Esophagus (tissue), 2 donors: ENCODE results near the gene GPI. TPM values are rescaled to one million over a fixed set of nuclear protein-coding genes. Genes with fewer than 3 reads are reported as not detected.
"Not testable (repeated sequence)": the region's sequence is repeated elsewhere in the genome, so short reads cannot be mapped to it uniquely, and the experiment has no call there.

ENCODE experiments used
- H3K27ac ChIP-seq, 2 donors: one replicate each; pipeline ENCODE4 v1.5.1; 2013; ENCODE audit warnings: low read depth in 2 of 2, mild to moderate bottlenecking in 2 of 2, inconsistent platforms in 1 of 2, low read length in 1 of 2, moderate library complexity in 1 of 2
- H3K27me3 ChIP-seq, 2 donors: one replicate each; pipeline ENCODE4 v1.6.1; 2013; ENCODE audit warnings: low read length in 2 of 2, control low read depth in 1 of 2, mild to moderate bottlenecking in 1 of 2; ENCODE audit not compliant: insufficient read depth in 2 of 2, control insufficient read depth in 1 of 2
- H3K36me3 ChIP-seq, 2 donors: one replicate each; pipeline ENCODE4 v1.6.1; 2013; ENCODE audit warnings: low read length in 1 of 2; ENCODE audit not compliant: control insufficient read depth in 2 of 2, insufficient read depth in 2 of 2
- H3K4me1 ChIP-seq, 2 donors: one replicate each; pipeline ENCODE4 v1.6.1; 2013; ENCODE audit warnings: low read length in 1 of 2; ENCODE audit not compliant: control insufficient read depth in 2 of 2, insufficient read depth in 2 of 2
- H3K4me3 ChIP-seq, 2 donors: one replicate each; pipeline ENCODE4 v1.5.1; 2013; ENCODE audit warnings: low read length in 2 of 2, mild to moderate bottlenecking in 2 of 2, low read depth in 1 of 2, moderate library complexity in 1 of 2
- H3K9me3 ChIP-seq, 2 donors: one replicate each; pipeline ENCODE4 v1.6.1; 2013; ENCODE audit warnings: mild to moderate bottlenecking in 2 of 2, low read depth in 1 of 2, low read length in 1 of 2, moderate library complexity in 1 of 2; ENCODE audit not compliant: control insufficient read depth in 2 of 2, insufficient read depth in 1 of 2
- WGBS, 2 donors: extraction: QIAGEN DNeasy Blood & Tissue Kit; methylation state at CpG; one replicate each; pipeline ENCODE4 v1.1.7; 2013; 5-methylcytosine and 5-hydroxymethylcytosine counted together
- polyA plus RNA-seq, 2 donors: library from polyadenylated mRNA; stranded (reverse); fragments of 200-250 nt; gene quantifications; one replicate each; pipeline ENCODE4 v1.2.3, GENCODE V29; 2013
- donor health status: healthy with polysubstance abuse.
- donor health status: Bipolar disorder and iron deficiency.

Gene GPI
- polyA plus RNA-seq, 2 donors = 64.3 to 125 TPM

DNA sequence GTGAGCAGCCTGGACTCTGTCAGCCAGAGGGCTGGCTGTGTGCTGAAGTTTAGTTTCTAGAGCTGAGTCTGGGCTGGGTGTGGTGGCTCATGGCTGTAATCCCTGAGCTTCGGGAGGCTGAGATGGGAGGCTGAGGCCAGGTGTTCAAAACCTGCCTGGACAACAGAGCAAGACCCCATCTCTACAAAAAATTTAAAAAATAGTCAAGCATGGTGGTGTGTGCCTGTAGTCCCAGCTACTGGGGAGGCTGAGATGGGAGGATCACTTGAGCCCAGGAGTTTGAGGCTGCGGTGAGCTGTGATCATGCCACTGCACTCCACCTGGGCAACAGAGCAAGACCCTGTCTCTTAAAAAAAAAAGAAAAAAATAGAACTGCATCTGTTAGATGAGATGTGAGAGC, 23.7 kb downstream of the GPI start:
- peaks cover 13 to 64% of the 10 kb centered on the region in 2 donors for H3K36me3 ChIP-seq
- WGBS, 2 donors = 98% methylated on average over 2 of the region's 2 CpGs
- H3K27me3 ChIP-seq = not testable (repeated sequence)

DNA sequence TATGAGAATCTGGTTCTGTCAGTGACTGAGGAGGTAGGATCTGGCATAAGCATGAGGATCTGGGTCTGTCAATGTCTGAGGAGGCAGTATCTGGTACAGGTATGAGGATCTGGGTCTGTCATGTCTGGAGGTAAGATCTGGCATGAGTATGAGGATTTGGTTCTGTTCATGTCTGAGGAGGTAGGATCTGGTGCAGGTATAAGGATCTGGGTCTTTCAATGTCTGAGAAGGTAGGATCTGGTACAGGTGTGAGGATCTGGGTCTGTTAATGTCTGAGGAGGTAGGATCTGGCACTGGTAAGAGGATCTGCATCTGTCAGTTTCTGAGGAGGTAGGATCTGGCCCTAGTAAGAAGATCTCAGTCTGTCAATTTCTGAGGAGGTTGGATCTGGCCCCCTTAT, 26.8 kb downstream of the GPI start:
- Histone ChIP-seq H3K4me3 (no peak overlapping the region), H3K4me1 (no peaks in the 10 kb centered on the region), H3K36me3 (peaks cover 17 to 74% of the 10 kb centered on the region in 2 donors), H3K9me3 (no peaks in the 10 kb centered on the region), H3K27ac (no peak overlapping the region), H3K27me3 (no peaks in the 10 kb centered on the region)

More for the DNA sequence above, 23.7 kb downstream of the GPI start:
- H3K27ac ChIP-seq, H3K4me1 ChIP-seq, H3K4me3 ChIP-seq, H3K9me3 ChIP-seq: not testable (repeated sequence)

DNA sequence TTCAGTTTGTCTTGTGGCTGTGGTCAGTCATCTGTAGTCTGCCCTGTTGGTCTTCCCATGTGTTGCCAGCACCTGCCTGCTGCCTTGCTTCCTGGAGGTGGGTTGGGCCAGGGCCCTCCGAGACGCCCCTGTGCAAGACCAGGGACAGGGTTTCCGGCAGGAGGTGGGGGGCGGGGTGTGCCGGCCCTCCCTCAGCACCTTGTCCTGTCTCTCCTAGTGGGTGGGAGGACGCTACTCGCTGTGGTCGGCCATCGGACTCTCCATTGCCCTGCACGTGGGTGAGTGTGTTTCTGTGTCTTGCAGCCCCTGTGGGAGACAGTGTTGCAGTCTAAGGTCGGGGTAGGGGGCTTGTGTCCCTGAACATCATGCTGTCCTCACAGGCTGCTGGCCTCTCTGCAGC, 28.0 kb downstream of the GPI start:
- Histone ChIP-seq H3K27me3 (no peaks in the 10 kb centered on the region), H3K27ac (no peak overlapping the region), H3K4me1 (no peaks in the 10 kb centered on the region), H3K36me3 (peaks cover 23 to 70% of the 10 kb centered on the region in 2 donors), H3K9me3 (no peaks in the 10 kb centered on the region), H3K4me3 (no peak overlapping the region)
- 82 to 85% methylated on average over 11 of the region's 11 CpGs for WGBS, 2 donors

GRCh38 chr19:34393629-34394028, 28.6 kb downstream of the GPI start:
- Histone ChIP-seq H3K9me3 (no peaks in the 10 kb centered on the region), H3K4me3 (no peak overlapping the region), H3K36me3 (peaks cover 25 to 66% of the 10 kb centered on the region in 2 donors), H3K27ac (no peak overlapping the region), H3K4me1 (no peaks in the 10 kb centered on the region), H3K27me3 (no peaks in the 10 kb centered on the region)
- 87 to 91% methylated on average over 14 of the region's 14 CpGs for WGBS, 2 donors

- Histone ChIP-seq H3K4me1 (no peaks in the 10 kb centered on the region), H3K27ac (no peak overlapping the region), H3K9me3 (no peaks in the 10 kb centered on the region), H3K4me3 (no peak overlapping the region), H3K36me3 (peaks cover 17 to 53% of the 10 kb centered on the region in 2 donors), H3K27me3 (no peaks in the 10 kb centered on the region)
- 95 to 98% methylated on average over 1 of the region's 1 CpG for WGBS, 2 donors
These were observed 32.9 kb downstream of the GPI start for GRCh38 chr19:34397853-34398252.

DNA sequence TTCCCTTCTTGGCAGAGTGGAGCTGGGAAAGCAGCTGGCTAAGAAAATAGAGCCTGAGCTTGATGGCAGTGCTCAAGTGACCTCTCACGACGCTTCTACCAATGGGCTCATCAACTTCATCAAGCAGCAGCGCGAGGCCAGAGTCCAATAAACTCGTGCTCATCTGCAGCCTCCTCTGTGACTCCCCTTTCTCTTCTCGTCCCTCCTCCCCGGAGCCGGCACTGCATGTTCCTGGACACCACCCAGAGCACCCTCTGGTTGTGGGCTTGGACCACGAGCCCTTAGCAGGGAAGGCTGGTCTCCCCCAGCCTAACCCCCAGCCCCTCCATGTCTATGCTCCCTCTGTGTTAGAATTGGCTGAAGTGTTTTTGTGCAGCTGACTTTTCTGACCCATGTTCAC, 34.9 kb downstream of the GPI start:
- peaks cover 13 to 36% of the 10 kb centered on the region in 2 donors for H3K36me3 ChIP-seq
- H3K4me3 ChIP-seq = no peak overlapping the region
- H3K4me1 ChIP-seq = no peaks in the 10 kb centered on the region
- H3K27ac ChIP-seq = no peak overlapping the region
- WGBS, 2 donors = 89 to 91% methylated on average over 9 of the region's 9 CpGs
- H3K27me3 ChIP-seq = no peaks in the 10 kb centered on the region
- no peaks in the 10 kb centered on the region for H3K9me3 ChIP-seq

- not testable (repeated sequence) for H3K4me1 ChIP-seq, H3K9me3 ChIP-seq, H3K27me3 ChIP-seq, H3K27ac ChIP-seq, H3K4me3 ChIP-seq
- peaks cover 13 to 29% of the 10 kb centered on the region in 2 donors for H3K36me3 ChIP-seq
- WGBS, 2 donors = 96 to 98% methylated on average over 8 of the region's 8 CpGs
These were observed 35.8 kb downstream of the GPI start for GRCh38 chr19:34400844-34401243.

GRCh38 chr19:34402074-34402600, 37.1 kb downstream of the GPI start:
- Histone ChIP-seq H3K4me3 (no peak overlapping the region), H3K36me3 (peaks cover 8 to 19% of the 10 kb centered on the region in 2 donors), H3K27me3 (no peaks in the 10 kb centered on the region), H3K4me1 (no peaks in the 10 kb centered on the region), H3K9me3 (no peaks in the 10 kb centered on the region), H3K27ac (no peak overlapping the region)
- 78% methylated on average over 8 of the region's 8 CpGs for WGBS, 2 donors

DNA sequence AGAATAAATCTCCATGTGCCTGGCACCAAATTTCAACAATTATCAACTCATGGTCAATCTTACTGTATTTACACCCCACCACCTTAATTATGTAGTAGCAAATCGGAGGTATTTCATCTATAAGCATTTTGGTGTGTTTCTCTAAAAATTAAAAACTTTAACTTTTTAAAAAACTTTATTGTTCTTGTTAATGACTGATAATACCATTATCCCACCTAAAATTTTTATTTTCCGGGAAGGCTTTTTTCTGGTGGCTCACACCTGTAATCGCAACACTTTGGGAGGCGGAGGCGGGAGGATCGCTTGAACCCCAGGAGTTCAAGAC, 38.8 kb downstream of the GPI start:
- peak overlapping the region; percentile 84 to 96 for H3K4me3 ChIP-seq
- no peaks in the 10 kb centered on the region for H3K27me3 ChIP-seq
- H3K9me3 ChIP-seq = no peaks in the 10 kb centered on the region
- H3K27ac ChIP-seq = no peak overlapping the region
- H3K36me3 ChIP-seq = peaks cover 0 to 16% of the 10 kb centered on the region in 2 donors
- WGBS, 2 donors = 24 to 31% methylated on average over 6 of the region's 6 CpGs
- H3K4me1 ChIP-seq = no peaks in the 10 kb centered on the region

GRCh38 chr19:34404109-34404909, 39.3 kb downstream of the GPI start, which contains the start of gene PDCD2L:
PDCD2L (plus strand) TSS chr19:34404399; CDS start chr19:34404431, 32 bp downstream.
- H3K4me3 ChIP-seq = peak within 1 kb of the TSS; percentile 84 to 96
- no peaks in the 10 kb centered on the region for H3K9me3 ChIP-seq
- 0 to 1% methylated on average over 68 to 69 of the region's 69 CpGs for WGBS, 2 donors

More at GRCh38 chr19:34404109-34404909, 39.3 kb downstream of the GPI start, which contains the start of gene PDCD2L:
- Histone ChIP-seq H3K27me3 (no peaks in the 10 kb centered on the region), H3K27ac (peak within 1 kb of the TSS; percentile 58), H3K4me1 (no peaks in the 10 kb centered on the region), H3K36me3 (peaks cover 0 to 13% of the 10 kb centered on the region in 2 donors)
